GM18909 (cell line): ENCODE measurements around the gene C1orf174.
"Not testable (repeated sequence)": the region's sequence is repeated elsewhere in the genome, so short reads cannot be mapped to it uniquely, and the experiment has no call there.

Experiments
- ATAC-seq: cut with Tn5 transposase; IDR thresholded peaks from one replicate; pipeline ENCODE4 v1.9.1; 2021; ENCODE audit warnings: mild to moderate bottlenecking; ENCODE audit not compliant: unreplicated experiment, poor library complexity

The C1orf174 gene

GRCh38 chr1:3926956-3927355 lies 26.9 kb upstream of the C1orf174 start:
- ATAC-seq, result no peak

GRCh38 chr1:3925762-3926161 lies 25.7 kb upstream of the C1orf174 start:
- no peak for ATAC-seq

- ATAC-seq, result no peak
Measured at GRCh38 chr1:3925256-3925655, 25.2 kb upstream of the C1orf174 start.

- ATAC-seq, result no peak
Measured at GRCh38 chr1:3924825-3925220, 24.8 kb upstream of the C1orf174 start.

- ATAC-seq, result no peak
Measured at GRCh38 chr1:3924186-3924824, 24.2 kb upstream of the C1orf174 start.

GRCh38 chr1:3923378-3924185 lies 23.5 kb upstream of the C1orf174 start:
- ATAC-seq, result no peak

GRCh38 chr1:3922851-3923250 lies 22.8 kb upstream of the C1orf174 start:
- no peak for ATAC-seq

GRCh38 chr1:3922201-3922725 lies 22.2 kb upstream of the C1orf174 start:
- no peak for ATAC-seq

- ATAC-seq, result no peak
Measured at GRCh38 chr1:3921765-3922164, 21.7 kb upstream of the C1orf174 start.

- no peak for ATAC-seq
Measured at GRCh38 chr1:3919706-3920105, 19.6 kb upstream of the C1orf174 start.

- ATAC-seq, result no peak
Measured at GRCh38 chr1:3918966-3919611, 19.0 kb upstream of the C1orf174 start.

GRCh38 chr1:3918359-3918758 lies 18.3 kb upstream of the C1orf174 start:
- ATAC-seq, result not testable (repeated sequence)

GRCh38 chr1:3917761-3918160 lies 17.7 kb upstream of the C1orf174 start:
- ATAC-seq, result no peak

GRCh38 chr1:3915551-3916121 lies 15.6 kb upstream of the C1orf174 start:
- ATAC-seq, result no peak

GRCh38 chr1:3914911-3915310 lies 14.8 kb upstream of the C1orf174 start:
- ATAC-seq, result no peak

- no peak for ATAC-seq
Measured at GRCh38 chr1:3914331-3914851, 14.3 kb upstream of the C1orf174 start.

- ATAC-seq, result no peak
Measured at GRCh38 chr1:3912809-3913685, 13.0 kb upstream of the C1orf174 start.

- ATAC-seq, result no peak
Measured at GRCh38 chr1:3911981-3912808, 12.1 kb upstream of the C1orf174 start.
